ENCODE results near the gene NRL. TPM values are rescaled to one million over a fixed set of nuclear protein-coding genes. Genes with fewer than 3 reads are reported as not detected.
A peak's percentile ranks its signal among the peaks of the same experiment; 100 is the strongest.

NRL gene
- total and polyA plus RNA-seq, 2 experiments from 2014 or later, result 0.48 to 0.86 TPM

- H3K36me3 ChIP-seq (ENCODE audit: low read depth), result no peaks in the 10 kb centered on the region
- TF ChIP-seq EZH2phosphoT487 (IDR thresholded peaks at IDR 0.05; ENCODE audit: insufficient read depth, low read depth) (no peak), EZH2 (IDR thresholded peaks at IDR 0.05; ENCODE audit: insufficient read depth, poor library complexity, severe bottlenecking) (no peak)
- 89 to 91% methylated on average over 2 of the region's 2 CpGs for WGBS, 2 experiments (ENCODE audit: low coverage in 1 of 2, low lambda C conversion rate in 2 of 2, missing lambda C conversion rate in 2 of 2)
- no peaks in the 10 kb centered on the region for H3K79me2 ChIP-seq (ENCODE audit: insufficient read depth)
- H3K9me3 ChIP-seq (ENCODE audit: low read depth), result no peaks in the 10 kb centered on the region
- H3F3A ChIP-seq (ENCODE audit: insufficient read depth), result no peaks in the 10 kb centered on the region
- H3K27ac ChIP-seq, result no peak overlapping the region
- H4K20me1 ChIP-seq (ENCODE audit: insufficient read depth), result no peaks in the 10 kb centered on the region
- H3K4me1 ChIP-seq (ENCODE audit: insufficient read depth), result no peaks in the 10 kb centered on the region
- no peak overlapping the region for H3K4me3 ChIP-seq
- no peak for DNase-seq
- in situ Hi-C loops (cut with MboI), result no loop called here
- H3K4me2 ChIP-seq (ENCODE audit: unreplicated experiment), result no peak overlapping the region
- H3K9ac ChIP-seq, result no peak overlapping the region
- no peak overlapping the region for H2AFZ ChIP-seq
- peaks cover 14% of the 10 kb centered on the region; the same call in 1 of the 2 replicates for H3K27me3 ChIP-seq (replicated peaks; ENCODE audit: insufficient read depth)
- no peaks in the 10 kb centered on the region for H3K9me2 ChIP-seq (ENCODE audit: insufficient read depth)
Observed at GRCh38 chr14:24084440-24084839, 30.3 kb downstream of the NRL start.

DNA sequence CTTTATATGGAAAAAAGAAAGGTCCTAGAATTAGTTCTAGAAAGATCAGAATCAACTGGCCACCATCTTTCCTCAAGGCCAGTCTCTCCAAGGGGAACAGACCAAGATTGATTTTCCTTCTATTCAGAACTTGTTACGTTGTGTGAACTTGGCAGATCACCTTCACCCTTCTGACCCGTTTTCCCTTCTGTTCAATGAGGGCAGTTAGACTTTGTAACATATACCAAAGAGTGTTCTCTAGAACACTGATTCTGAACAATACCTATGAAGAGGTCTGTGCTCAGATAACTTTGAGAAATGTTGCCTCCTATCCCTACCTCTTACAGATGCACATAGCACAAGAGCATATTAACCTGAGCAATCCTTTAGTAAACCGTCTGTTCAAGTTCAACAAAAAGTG is 31.3 kb downstream of the NRL start:
- no peak overlapping the region for H3K4me3 ChIP-seq
- no peak overlapping the region for H3K4me2 ChIP-seq (ENCODE audit: unreplicated experiment)
- in situ Hi-C loops (cut with MboI), result no loop called here
- TF ChIP-seq EZH2phosphoT487 (IDR thresholded peaks at IDR 0.05; ENCODE audit: insufficient read depth, low read depth), result no peak
- no peak for TF ChIP-seq EZH2 (IDR thresholded peaks at IDR 0.05; ENCODE audit: insufficient read depth, poor library complexity, severe bottlenecking)
- H2AFZ ChIP-seq, result no peak overlapping the region
- H4K20me1 ChIP-seq (ENCODE audit: insufficient read depth), result no peaks in the 10 kb centered on the region
- WGBS, 2 experiments (ENCODE audit: low coverage in 1 of 2, low lambda C conversion rate in 2 of 2, missing lambda C conversion rate in 2 of 2), result 69 to 74% methylated on average over 3 of the region's 3 CpGs
- H3K79me2 ChIP-seq (ENCODE audit: insufficient read depth), result no peaks in the 10 kb centered on the region
- no peaks in the 10 kb centered on the region for H3K36me3 ChIP-seq (ENCODE audit: low read depth)
- H3K27me3 ChIP-seq (replicated peaks; ENCODE audit: insufficient read depth), result peaks cover 14% of the 10 kb centered on the region; the same call in 1 of the 2 replicates
- no peak overlapping the region for H3K27ac ChIP-seq
- no peak overlapping the region for H3K9ac ChIP-seq
- H3K9me2 ChIP-seq (ENCODE audit: insufficient read depth), result no peaks in the 10 kb centered on the region
- no peaks in the 10 kb centered on the region for H3K9me3 ChIP-seq (ENCODE audit: low read depth)
- DNase-seq, result no peak
- no peaks in the 10 kb centered on the region for H3K4me1 ChIP-seq (ENCODE audit: insufficient read depth)
- H3F3A ChIP-seq (ENCODE audit: insufficient read depth), result no peaks in the 10 kb centered on the region

DNA sequence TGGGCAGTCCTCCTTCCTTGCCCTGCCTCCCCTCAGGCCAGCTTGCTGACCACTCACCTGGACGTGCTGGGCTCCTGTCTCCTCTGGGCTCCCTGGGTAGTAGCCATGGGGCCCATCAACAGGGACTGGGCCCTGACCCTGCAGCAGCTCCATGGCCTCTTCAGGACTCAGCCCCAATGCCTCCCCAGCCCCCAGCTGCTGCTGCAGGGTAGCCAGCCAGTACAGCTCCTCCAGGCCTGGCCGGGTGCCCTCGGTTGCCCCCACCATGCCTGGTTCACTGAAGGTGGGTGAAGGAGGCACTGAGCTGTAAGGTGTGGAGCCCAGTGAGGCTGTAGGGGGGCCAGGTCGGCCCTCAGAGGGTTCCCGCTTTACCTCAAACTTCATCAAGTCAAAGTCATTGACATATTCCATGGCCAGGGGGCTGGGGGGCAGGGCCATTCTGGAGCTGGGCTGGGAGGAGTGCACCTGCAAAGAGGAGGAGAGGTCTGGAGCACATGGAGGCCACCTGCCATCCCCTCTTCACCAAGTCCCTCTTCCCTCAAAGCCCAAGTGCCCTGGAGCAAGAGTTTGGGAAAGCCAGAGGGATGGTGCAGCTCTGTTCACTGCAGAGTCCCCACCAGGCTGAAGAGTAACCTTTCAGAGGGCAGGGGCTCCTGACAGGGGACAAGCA is 32.2 kb downstream of the NRL start:
- no peak for DNase-seq
- WGBS, 2 experiments (ENCODE audit: low coverage in 1 of 2, low lambda C conversion rate in 2 of 2, missing lambda C conversion rate in 2 of 2), result 93 to 94% methylated on average over 5 of the region's 5 CpGs
- no peak overlapping the region for H2AFZ ChIP-seq
- H3K27ac ChIP-seq, result no peak overlapping the region
- H3K4me3 ChIP-seq, result no peak overlapping the region
- no peak overlapping the region for H3K9ac ChIP-seq
- no peaks in the 10 kb centered on the region for H3K9me3 ChIP-seq (ENCODE audit: low read depth)
- no peaks in the 10 kb centered on the region for H3K36me3 ChIP-seq (ENCODE audit: low read depth)
- no peaks in the 10 kb centered on the region for H4K20me1 ChIP-seq (ENCODE audit: insufficient read depth)
- H3K4me2 ChIP-seq (ENCODE audit: unreplicated experiment), result no peak overlapping the region
- H3K4me1 ChIP-seq (ENCODE audit: insufficient read depth), result no peaks in the 10 kb centered on the region
- TF ChIP-seq EZH2 (IDR thresholded peaks at IDR 0.05; ENCODE audit: insufficient read depth, poor library complexity, severe bottlenecking) (no peak), EZH2phosphoT487 (IDR thresholded peaks at IDR 0.05; ENCODE audit: insufficient read depth, low read depth) (no peak)
- in situ Hi-C loops (cut with MboI), result no loop called here
- H3K79me2 ChIP-seq (ENCODE audit: insufficient read depth), result no peaks in the 10 kb centered on the region
- no peaks in the 10 kb centered on the region for H3K9me2 ChIP-seq (ENCODE audit: insufficient read depth)
- H3K27me3 ChIP-seq (replicated peaks; ENCODE audit: insufficient read depth), result peaks cover 14% of the 10 kb centered on the region; the same call in 1 of the 2 replicates
- H3F3A ChIP-seq (ENCODE audit: insufficient read depth), result no peaks in the 10 kb centered on the region

- H3K9me2 ChIP-seq (ENCODE audit: insufficient read depth), result no peaks in the 10 kb centered on the region
- in situ Hi-C loops (cut with MboI), result no loop called here
- H3K4me3 ChIP-seq, result peak overlapping the region; percentile 78
- 54 to 56% methylated on average over 13 to 20 of the region's 26 CpGs for WGBS, 2 experiments (ENCODE audit: low coverage in 1 of 2, low lambda C conversion rate in 2 of 2, missing lambda C conversion rate in 2 of 2)
- H3K27me3 ChIP-seq (replicated peaks; ENCODE audit: insufficient read depth), result peaks cover 14% of the 10 kb centered on the region; the same call in 1 of the 2 replicates
- TF ChIP-seq EZH2phosphoT487 (IDR thresholded peaks at IDR 0.05; ENCODE audit: insufficient read depth, low read depth) (no peak), EZH2 (IDR thresholded peaks at IDR 0.05; ENCODE audit: insufficient read depth, poor library complexity, severe bottlenecking) (no peak)
- no peaks in the 10 kb centered on the region for H3F3A ChIP-seq (ENCODE audit: insufficient read depth)
- peak overlapping the region; percentile 84 for H3K4me2 ChIP-seq (ENCODE audit: unreplicated experiment)
- DNase-seq, result no peak
- H3K9ac ChIP-seq, result peak overlapping the region; percentile 23; the same call in 1 of the 2 replicates
- no peaks in the 10 kb centered on the region for H3K36me3 ChIP-seq (ENCODE audit: low read depth)
- H3K27ac ChIP-seq, result no peak overlapping the region
- peak overlapping the region; percentile 81; the same call in 1 of the 2 replicates for H2AFZ ChIP-seq
- H3K79me2 ChIP-seq (ENCODE audit: insufficient read depth), result no peaks in the 10 kb centered on the region
- no peaks in the 10 kb centered on the region for H3K4me1 ChIP-seq (ENCODE audit: insufficient read depth)
- no peaks in the 10 kb centered on the region for H4K20me1 ChIP-seq (ENCODE audit: insufficient read depth)
- no peaks in the 10 kb centered on the region for H3K9me3 ChIP-seq (ENCODE audit: low read depth)
Observed at GRCh38 chr14:24081739-24082211, 33.0 kb downstream of the NRL start.
